Fibroblast of upper back skin (primary cell): ENCODE data around the gene DNAJB12.
"Not testable (repeated sequence)": the region's sequence is repeated elsewhere in the genome, so short reads cannot be mapped to it uniquely, and the experiment has no call there.

ENCODE experiments used
- DNase-seq: peaks from one replicate; pipeline ENCODE4 v3.0.0-alpha.2; 2013

DNAJB12 gene

GRCh38 chr10:72315611-72316385 is 38.9 kb downstream of the DNAJB12 start:
- peak; percentile 69 for DNase-seq

- no peak for DNase-seq
These were observed 39.7 kb downstream of the DNAJB12 start for GRCh38 chr10:72315054-72315453.

GRCh38 chr10:72314263-72314662 is 40.5 kb downstream of the DNAJB12 start:
- no peak for DNase-seq

DNA sequence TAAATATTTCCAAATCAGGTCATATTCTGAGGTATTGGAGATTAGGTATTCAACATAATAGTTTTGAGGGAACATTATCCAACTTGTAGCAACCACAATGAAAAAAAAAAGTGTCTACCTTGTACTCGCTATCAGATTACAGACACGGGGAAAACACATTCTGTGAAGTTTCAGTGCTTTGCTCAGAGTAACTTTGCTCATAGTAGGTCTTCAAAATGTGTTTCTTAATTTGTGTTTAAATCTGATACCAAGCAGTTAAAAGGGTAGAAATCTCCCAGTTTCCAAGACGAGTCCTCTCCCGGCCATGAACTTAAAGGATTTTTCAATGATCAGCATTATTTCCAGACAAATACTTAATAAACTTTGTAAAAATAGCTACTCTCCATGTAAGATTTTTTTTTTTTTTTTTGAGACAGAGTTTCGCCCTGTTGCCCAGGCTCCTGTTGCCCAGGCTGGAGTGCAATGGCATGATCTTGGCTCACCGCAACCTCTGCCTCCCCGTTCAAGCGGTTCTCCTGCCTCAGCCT is 41.8 kb downstream of the DNAJB12 start:
- no peak for DNase-seq

DNA sequence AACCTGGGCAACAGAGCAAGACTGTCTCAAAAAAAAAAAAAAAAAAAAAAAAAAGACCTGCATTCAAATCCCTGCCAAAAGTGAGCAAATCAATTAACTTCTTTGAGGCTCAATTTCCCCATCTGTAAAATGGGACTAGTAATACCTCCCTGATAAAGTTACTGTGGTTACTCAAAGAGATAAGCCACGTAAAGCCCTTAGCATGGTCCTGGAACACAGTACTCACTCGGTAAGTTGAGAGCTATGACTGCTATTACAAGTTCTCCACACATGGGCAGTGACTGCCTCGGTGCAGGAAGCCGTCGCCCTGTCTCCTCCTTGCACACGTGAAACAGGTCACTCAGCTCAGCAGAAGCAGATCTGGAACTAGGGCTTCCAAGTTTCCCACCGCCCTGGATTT is 43.1 kb downstream of the DNAJB12 start:
- no peak for DNase-seq

DNA sequence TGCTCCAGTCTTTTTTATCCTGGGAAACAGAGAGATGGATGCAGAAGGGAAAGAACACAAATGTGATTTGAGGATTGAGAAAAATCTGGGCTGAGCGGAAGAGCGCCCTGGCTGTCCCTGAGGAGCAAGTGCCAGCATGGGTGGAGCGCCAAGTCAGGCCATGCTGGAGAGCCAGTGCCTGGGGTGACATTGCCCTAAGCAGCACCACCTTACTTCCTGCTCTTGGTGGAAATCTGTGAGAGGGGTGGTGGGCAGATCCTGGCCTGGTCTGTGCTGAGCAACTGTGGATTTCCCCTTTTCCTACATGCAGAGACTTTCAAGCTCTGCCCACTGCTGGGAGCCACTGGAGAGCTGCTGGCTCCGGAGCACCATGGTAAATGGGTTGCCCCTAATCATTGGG is 44.1 kb downstream of the DNAJB12 start:
- DNase-seq, result no peak

- peak; percentile 49 for DNase-seq
These were observed 44.5 kb downstream of the DNAJB12 start for GRCh38 chr10:72310241-72310633.

GRCh38 chr10:72309290-72310240 is 45.2 kb downstream of the DNAJB12 start:
- DNase-seq, result no peak

DNA sequence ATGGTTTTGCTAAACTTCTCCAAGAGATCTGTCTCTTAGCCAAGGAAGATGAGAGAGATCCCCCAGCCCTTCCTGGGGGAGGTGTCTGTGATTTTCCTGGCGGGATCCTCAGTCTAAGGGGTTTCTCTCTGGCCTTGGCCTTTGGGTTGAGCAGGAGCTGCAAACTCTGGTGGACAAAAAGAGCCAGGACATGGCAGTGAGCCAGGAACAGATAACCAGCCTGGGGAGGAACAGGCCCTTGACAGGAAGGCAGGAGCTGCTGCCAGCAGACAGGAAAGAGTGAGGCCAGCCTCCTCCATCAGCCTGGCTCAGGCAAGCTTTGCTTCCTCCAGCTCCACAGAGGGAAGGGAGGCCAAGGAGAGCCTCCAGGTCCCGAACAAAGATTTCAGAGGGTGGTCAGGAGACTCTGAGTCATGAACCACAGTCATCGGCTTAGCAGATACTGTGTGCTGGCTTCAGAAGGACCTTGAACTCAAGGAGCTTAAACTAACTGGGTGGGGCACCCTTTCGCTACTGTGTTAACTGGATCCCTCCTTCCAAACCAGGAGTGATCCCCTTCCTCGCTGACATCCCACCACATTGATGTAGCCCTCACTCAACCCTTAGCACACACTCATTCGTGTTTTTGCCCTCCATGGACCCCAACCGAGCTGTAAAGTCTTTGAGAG is 46.3 kb downstream of the DNAJB12 start:
- peak; percentile 77 for DNase-seq

- DNase-seq, result not testable (repeated sequence)
These were observed 47.0 kb downstream of the DNAJB12 start for GRCh38 chr10:72307711-72308110.

DNA sequence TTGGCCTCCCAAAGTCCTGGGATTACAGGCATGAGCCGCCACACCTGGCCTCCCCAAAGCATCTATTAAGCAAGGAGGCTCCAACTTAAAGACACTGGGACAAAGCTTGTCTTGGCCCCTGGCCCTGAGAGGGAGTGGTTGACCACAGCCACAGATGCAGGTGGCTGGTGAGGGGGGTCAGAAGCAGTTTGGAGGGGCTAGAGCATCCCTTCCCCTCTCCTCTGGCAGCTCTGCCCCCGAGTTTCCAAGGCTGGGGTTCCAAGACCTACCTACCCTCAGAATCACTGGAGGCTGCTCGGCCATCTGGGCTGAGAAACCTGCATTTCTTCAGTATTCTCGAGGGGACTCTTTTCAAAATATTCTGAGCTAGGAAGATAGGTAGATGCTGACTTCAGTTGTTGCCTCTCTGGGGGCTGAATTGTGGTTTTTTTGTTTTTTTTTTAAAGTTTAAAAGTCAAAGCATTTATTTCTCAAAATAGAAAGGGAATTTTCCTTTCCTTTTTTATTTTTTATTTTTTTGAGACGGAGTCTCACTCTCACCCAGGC is 48.4 kb downstream of the DNAJB12 start:
- DNase-seq, result no peak

- no peak for DNase-seq
These were observed 51.1 kb downstream of the DNAJB12 start for GRCh38 chr10:72303424-72304128.

DNA sequence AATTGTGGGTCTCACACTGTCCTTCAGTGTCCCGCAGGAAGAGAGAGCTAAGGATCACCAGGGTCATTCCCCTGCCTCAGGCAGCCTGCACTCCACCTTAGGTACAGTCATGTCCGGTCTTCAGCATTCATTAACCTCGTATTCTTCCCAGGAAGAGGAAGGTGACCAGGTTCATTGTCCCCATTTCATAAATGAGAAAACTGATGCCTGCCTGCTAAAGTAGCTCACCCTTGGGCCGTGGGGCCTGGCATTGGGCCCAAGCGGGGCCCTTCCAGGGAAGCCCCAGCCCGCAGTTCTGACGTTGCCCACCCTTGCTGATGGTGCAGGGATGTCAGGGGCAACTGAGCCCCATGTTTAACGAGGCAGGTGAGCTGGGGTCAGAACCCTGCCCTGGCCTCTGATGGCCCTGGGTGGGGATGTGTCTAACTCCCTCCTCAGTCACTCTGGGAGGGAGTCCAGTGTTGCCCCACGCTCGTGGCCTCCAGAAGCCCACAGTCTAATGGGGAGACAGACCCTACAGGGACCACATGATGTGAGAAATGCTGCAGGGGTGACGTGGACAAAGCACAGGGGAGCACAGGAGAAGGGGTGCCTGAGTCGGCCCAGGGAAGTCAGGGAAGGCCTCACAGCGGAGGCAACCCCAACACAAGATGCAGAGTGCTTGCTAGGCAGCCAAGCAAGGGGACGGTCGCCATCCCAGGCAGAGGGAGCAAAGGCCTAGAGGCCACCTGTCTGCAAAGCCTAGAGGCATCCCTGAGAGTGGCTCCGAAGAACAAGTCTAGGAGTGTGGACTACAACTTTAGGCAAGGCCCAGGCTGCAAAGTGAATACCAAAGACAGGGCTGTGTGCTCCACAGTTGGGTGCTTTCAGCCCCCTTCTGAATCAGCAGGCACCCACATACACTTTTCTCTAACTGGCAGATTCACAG is 55.9 kb downstream of the DNAJB12 start:
- no peak for DNase-seq

- DNase-seq, result peak; percentile 98
These were observed 56.7 kb downstream of the DNAJB12 start for GRCh38 chr10:72297805-72298591.

GRCh38 chr10:72297281-72297804 is 57.4 kb downstream of the DNAJB12 start:
- peak; percentile 96 for DNase-seq

- DNase-seq, result not testable (repeated sequence)
These were observed 57.9 kb downstream of the DNAJB12 start for GRCh38 chr10:72296829-72297280.

DNA sequence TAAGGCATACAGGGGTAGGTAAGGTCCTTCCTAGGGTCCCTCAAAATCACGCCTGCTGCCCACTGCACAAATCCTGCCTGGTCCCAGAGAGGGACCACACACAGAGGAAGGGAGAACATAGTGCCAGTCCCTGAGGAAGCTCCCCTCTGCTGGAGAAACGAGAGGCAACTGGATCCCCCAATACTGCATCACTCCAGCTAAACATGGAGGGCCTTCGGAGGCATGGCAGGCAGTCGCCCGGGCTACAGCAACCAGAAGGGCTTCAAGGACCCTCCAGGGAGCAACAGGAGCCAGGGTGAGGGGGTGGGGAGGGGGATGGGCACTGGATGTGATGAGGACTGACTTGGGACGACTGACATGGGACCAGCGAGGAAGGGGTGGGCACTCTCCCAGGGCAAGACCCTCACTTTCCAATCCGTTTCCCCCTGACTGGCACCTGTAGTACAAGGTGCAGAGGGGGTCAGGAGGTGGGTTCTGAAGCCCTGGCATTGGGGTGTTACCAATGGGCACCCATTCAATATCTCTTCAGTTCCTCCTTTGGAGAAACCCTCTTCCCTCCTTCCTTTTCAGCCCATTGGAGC is 59.3 kb downstream of the DNAJB12 start:
- DNase-seq, result no peak

GRCh38 chr10:72292223-72292691 is 62.5 kb downstream of the DNAJB12 start:
- DNase-seq, result no peak

GRCh38 chr10:72291019-72291532 is 63.6 kb downstream of the DNAJB12 start:
- DNase-seq, result no peak
